ENCODE results near the gene SOX11.

DNA sequence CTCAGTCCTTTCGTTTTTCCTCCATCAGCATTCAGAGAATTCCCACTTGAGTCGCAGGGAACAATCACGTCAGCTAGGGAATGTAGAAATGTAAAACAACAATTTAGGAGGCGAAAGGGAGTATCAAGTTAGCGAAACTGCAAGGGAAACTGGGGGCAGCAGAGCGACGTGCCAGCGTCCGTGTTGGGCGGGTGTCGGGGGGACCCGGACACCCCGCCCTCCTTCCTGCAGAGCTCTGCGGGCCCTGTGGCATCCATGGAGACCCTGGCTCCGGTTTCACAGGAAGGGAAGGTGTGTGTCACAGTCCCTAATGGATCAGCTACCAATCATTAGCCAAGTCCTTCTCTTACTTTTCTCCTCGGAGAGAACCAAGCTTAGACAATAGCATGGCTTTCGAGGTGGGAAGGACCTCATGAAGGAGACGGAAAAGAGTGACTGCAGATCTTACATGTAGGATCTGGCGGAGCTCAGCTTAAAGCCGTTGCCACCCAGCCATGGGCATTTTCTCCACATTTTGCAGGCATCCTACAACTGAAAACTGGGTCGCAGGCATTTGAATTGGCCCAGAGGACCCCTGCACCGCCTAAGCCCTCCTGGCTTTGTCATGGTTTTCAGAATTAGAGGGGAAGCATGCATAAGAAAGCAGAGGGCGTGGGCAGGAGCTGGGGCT lies 33.7 kb downstream of the SOX11 start:
- TF ChIP-seq CTCF (IDR thresholded peaks at IDR 0.05; ENCODE audit: insufficient read depth, low read depth, low read length) (no peak), EZH2 (IDR thresholded peaks at IDR 0.05; ENCODE audit: insufficient read depth, low read length) (no peak)
